ENCODE measurements around the gene SELP.

GRCh38 chr1:169574336-169574735 is 55.6 kb downstream of the SELP start:
- no peak for TF ChIP-seq CTCF (conservative IDR thresholded peaks at IDR 0.05; ENCODE audit: low read length)
- TF ChIP-seq EZH2phosphoT487 (IDR thresholded peaks at IDR 0.05; ENCODE audit: borderline replicate concordance, low read depth, low read length) = no peak

Data from OCI-LY7 (cell line).